Mesendoderm (in vitro differentiated cells): ENCODE results near the gene ZBTB25.

Experiments
- DNase-seq: peaks from one replicate; pipeline ENCODE4 v3.0.0; 2013
- H2AK5ac ChIP-seq: 2 replicates; pipeline ENCODE4 v1.6.1; 2013; ENCODE audit warnings: low read length, inconsistent platforms
- H2BK120ac ChIP-seq: 2 replicates; pipeline ENCODE4 v1.6.1; 2013; ENCODE audit warnings: low read depth, mild to moderate bottlenecking, low read length, moderate library complexity, mixed read lengths
- H2BK15ac ChIP-seq: replicated peaks from 2 replicates; pipeline ENCODE4 v1.6.1; 2013; ENCODE audit warnings: low read depth, mild to moderate bottlenecking, moderate library complexity
- H2BK5ac ChIP-seq: 2 replicates; pipeline ENCODE4 v1.6.1; 2013; ENCODE audit warnings: low read length, inconsistent platforms
- H3K18ac ChIP-seq: 2 replicates; pipeline ENCODE4 v1.6.1; 2013; ENCODE audit warnings: mild to moderate bottlenecking, low read length, mixed read lengths
- H3K23ac ChIP-seq: one replicate; pipeline ENCODE4 v1.6.1; 2013; ENCODE audit warnings: low read length
- H3K27ac ChIP-seq: 2 replicates; pipeline ENCODE4 v1.5.1; 2013; ENCODE audit warnings: low read depth, mild to moderate bottlenecking, inconsistent platforms, low read length, moderate library complexity
- H3K27me3 ChIP-seq: 2 replicates; pipeline ENCODE4 v1.6.1; 2013; ENCODE audit warnings: low read length, control low read depth, mild to moderate bottlenecking, inconsistent platforms; ENCODE audit not compliant: insufficient read depth, poor library complexity
- H3K36me3 ChIP-seq: 2 replicates; pipeline ENCODE4 v1.6.1; 2013; ENCODE audit warnings: low read length, inconsistent platforms; ENCODE audit not compliant: control insufficient read depth, insufficient read depth
- H3K4ac ChIP-seq: one replicate; pipeline ENCODE4 v1.6.1; 2013; ENCODE audit warnings: low read depth, mild to moderate bottlenecking, low read length, moderate library complexity
- H3K4me1 ChIP-seq: 2 replicates; pipeline ENCODE4 v1.6.1; 2013; ENCODE audit warnings: low read depth, low read length, inconsistent platforms; ENCODE audit not compliant: control insufficient read depth
- H3K4me2 ChIP-seq: 2 replicates; pipeline ENCODE4 v1.6.1; 2013; ENCODE audit warnings: low read length
- H3K4me3 ChIP-seq: 2 replicates; pipeline ENCODE4 v1.5.1; 2013; ENCODE audit warnings: mild to moderate bottlenecking, low read length
- H3K56ac ChIP-seq: one replicate; pipeline ENCODE4 v1.6.1; 2013; ENCODE audit warnings: low read length
- H3K79me1 ChIP-seq: 2 replicates; pipeline ENCODE4 v1.6.1; 2013; ENCODE audit warnings: low read length, inconsistent platforms
- H3K79me2 ChIP-seq: 2 replicates; pipeline ENCODE4 v1.6.1; 2013; ENCODE audit warnings: mild to moderate bottlenecking, low read length; ENCODE audit not compliant: control insufficient read depth, insufficient read depth
- H3K9ac ChIP-seq: 2 replicates; pipeline ENCODE4 v1.6.1; 2013; ENCODE audit warnings: low read length, inconsistent platforms
- H4K5ac ChIP-seq: one replicate; pipeline ENCODE4 v1.6.1; 2013; ENCODE audit warnings: low read length
- H4K8ac ChIP-seq: one replicate; pipeline ENCODE4 v1.6.1; 2013; ENCODE audit warnings: low read depth, mild to moderate bottlenecking, control low read depth, low read length, moderate library complexity
- WGBS: extraction: QIAGEN DNeasy Blood & Tissue Kit; methylation state at CpG from one replicate; pipeline ENCODE4 v1.1.7; 2013; ENCODE audit warnings: low lambda C conversion rate, missing lambda C conversion rate; ENCODE audit not compliant: insufficient coverage; ENCODE audit errors: extremely low coverage; 5-methylcytosine and 5-hydroxymethylcytosine counted together

Gene ZBTB25

GRCh38 chr14:64421166-64421565 is 82.5 kb downstream of the ZBTB25 start:
- no peak overlapping the region for H3K9ac ChIP-seq
- H3K56ac ChIP-seq, result no peak overlapping the region
- WGBS, result no CpG with 5 or more reads among the region's 8 CpGs
- H2BK15ac ChIP-seq, result no peak overlapping the region
- H4K8ac ChIP-seq, result no peak overlapping the region
- no peak overlapping the region for H3K27ac ChIP-seq
- no peak overlapping the region for H3K4me2 ChIP-seq
- H3K27me3 ChIP-seq, result no peaks in the 10 kb centered on the region
- no peak overlapping the region for H3K4ac ChIP-seq
- DNase-seq, result no peak
- no peak overlapping the region for H4K5ac ChIP-seq
- H2BK5ac ChIP-seq, result no peak overlapping the region
- H3K79me2 ChIP-seq, result no peaks in the 10 kb centered on the region
- H3K36me3 ChIP-seq, result peaks cover 12% of the 10 kb centered on the region
- H2AK5ac ChIP-seq, result no peak overlapping the region
- H3K18ac ChIP-seq, result no peak overlapping the region
- H2BK120ac ChIP-seq, result no peak overlapping the region
- H3K23ac ChIP-seq, result no peak overlapping the region
- no peak overlapping the region for H3K4me3 ChIP-seq
- H3K79me1 ChIP-seq, result no peaks in the 10 kb centered on the region
- no peaks in the 10 kb centered on the region for H3K4me1 ChIP-seq

GRCh38 chr14:64419003-64419402 is 84.6 kb downstream of the ZBTB25 start:
- Histone ChIP-seq H3K4me3 (no peak overlapping the region), H2BK15ac (no peak overlapping the region), H2AK5ac (no peak overlapping the region), H3K79me1 (no peaks in the 10 kb centered on the region), H3K4ac (no peak overlapping the region), H3K27me3 (no peaks in the 10 kb centered on the region), H3K4me2 (no peak overlapping the region), H2BK120ac (no peak overlapping the region), H3K9ac (no peak overlapping the region), H3K79me2 (no peaks in the 10 kb centered on the region), H4K8ac (no peak overlapping the region), H2BK5ac (no peak overlapping the region), H3K23ac (no peak overlapping the region), H3K56ac (no peak overlapping the region), H3K27ac (no peak overlapping the region), H4K5ac (no peak overlapping the region), H3K36me3 (peaks cover 11% of the 10 kb centered on the region), H3K4me1 (no peaks in the 10 kb centered on the region), H3K18ac (no peak overlapping the region)
- WGBS, result no CpG with 5 or more reads among the region's 7 CpGs
- DNase-seq, result no peak

DNA sequence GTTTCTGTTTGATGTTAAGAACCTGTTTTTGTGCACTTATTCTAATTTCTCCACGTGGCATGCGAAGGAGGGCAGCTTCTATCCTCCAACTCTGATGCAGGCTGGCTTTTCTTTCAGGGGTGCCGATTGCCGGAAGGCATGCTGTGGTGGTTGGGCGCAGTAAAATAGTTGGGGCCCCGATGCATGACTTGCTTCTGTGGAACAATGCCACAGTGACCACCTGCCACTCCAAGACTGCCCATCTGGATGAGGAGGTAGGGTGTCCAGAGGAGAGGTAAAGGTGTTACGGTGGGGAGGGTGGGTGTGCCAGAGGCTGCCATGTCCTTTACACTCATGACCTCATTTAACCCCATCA is 85.9 kb downstream of the ZBTB25 start:
- no peak overlapping the region for H2BK15ac ChIP-seq
- H3K27ac ChIP-seq, result no peak overlapping the region
- no peaks in the 10 kb centered on the region for H3K4me1 ChIP-seq
- no peak overlapping the region for H3K4me3 ChIP-seq
- no peak overlapping the region for H4K8ac ChIP-seq
- no peak overlapping the region for H3K4me2 ChIP-seq
- no peak overlapping the region for H3K23ac ChIP-seq
- whole genome bisulfite sequencing, result no CpG with 5 or more reads among the region's 7 CpGs
- H4K5ac ChIP-seq, result no peak overlapping the region
- no peaks in the 10 kb centered on the region for H3K79me1 ChIP-seq
- no peaks in the 10 kb centered on the region for H3K27me3 ChIP-seq
- no peak overlapping the region for H2BK5ac ChIP-seq
- H3K4ac ChIP-seq, result no peak overlapping the region
- DNase-seq, result no peak
- H3K18ac ChIP-seq, result no peak overlapping the region
- H3K9ac ChIP-seq, result no peak overlapping the region
- H3K36me3 ChIP-seq, result peaks cover 11% of the 10 kb centered on the region
- H2BK120ac ChIP-seq, result no peak overlapping the region
- H3K56ac ChIP-seq, result no peak overlapping the region
- H3K79me2 ChIP-seq, result no peaks in the 10 kb centered on the region
- no peak overlapping the region for H2AK5ac ChIP-seq

DNA sequence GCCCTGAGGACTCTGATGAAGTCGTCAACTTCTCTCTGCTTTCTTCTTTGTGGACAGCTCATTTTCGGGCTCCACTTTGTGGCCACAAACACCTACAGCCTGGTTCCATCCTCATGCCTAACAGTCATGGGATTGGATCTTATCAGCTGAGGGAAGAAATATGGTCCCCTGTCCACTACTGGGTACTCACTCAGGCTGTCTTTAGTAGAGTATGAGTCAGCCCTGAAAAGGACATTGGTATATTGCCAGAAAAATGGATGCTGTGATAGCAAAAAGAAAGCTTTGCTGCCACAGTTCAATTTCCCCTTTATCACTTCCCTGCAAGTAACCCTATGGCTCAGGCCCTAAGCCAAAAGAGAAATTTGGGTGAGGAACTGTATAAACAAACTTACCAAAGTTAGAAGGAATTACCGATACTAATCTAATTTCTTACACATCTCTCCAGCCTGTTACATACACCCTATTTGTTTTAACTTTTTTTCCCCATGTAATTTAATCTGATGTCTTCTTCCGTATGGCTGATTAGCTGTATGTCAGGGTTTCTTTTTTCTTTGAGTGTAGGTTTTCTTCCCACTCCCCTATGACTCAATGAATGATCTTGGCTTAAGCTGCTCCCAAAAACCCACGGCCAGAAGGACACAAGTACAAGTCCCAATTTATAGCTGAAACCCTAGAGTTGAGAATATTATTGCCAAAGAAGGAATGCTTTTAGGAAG is 86.4 kb downstream of the ZBTB25 start:
- Histone ChIP-seq H2AK5ac (no peak overlapping the region), H3K23ac (no peak overlapping the region), H3K56ac (no peak overlapping the region), H4K5ac (no peak overlapping the region), H3K18ac (no peak overlapping the region), H3K4me1 (no peaks in the 10 kb centered on the region), H3K27me3 (no peaks in the 10 kb centered on the region), H3K4me2 (no peak overlapping the region), H3K79me1 (no peaks in the 10 kb centered on the region), H3K79me2 (no peaks in the 10 kb centered on the region), H2BK15ac (no peak overlapping the region), H2BK5ac (no peak overlapping the region), H2BK120ac (no peak overlapping the region), H3K27ac (no peak overlapping the region), H3K4me3 (no peak overlapping the region), H3K4ac (no peak overlapping the region), H4K8ac (no peak overlapping the region), H3K9ac (no peak overlapping the region), H3K36me3 (peaks cover 10% of the 10 kb centered on the region)
- DNase-seq, result no peak
- no CpG with 5 or more reads among the region's 5 CpGs for WGBS

DNA sequence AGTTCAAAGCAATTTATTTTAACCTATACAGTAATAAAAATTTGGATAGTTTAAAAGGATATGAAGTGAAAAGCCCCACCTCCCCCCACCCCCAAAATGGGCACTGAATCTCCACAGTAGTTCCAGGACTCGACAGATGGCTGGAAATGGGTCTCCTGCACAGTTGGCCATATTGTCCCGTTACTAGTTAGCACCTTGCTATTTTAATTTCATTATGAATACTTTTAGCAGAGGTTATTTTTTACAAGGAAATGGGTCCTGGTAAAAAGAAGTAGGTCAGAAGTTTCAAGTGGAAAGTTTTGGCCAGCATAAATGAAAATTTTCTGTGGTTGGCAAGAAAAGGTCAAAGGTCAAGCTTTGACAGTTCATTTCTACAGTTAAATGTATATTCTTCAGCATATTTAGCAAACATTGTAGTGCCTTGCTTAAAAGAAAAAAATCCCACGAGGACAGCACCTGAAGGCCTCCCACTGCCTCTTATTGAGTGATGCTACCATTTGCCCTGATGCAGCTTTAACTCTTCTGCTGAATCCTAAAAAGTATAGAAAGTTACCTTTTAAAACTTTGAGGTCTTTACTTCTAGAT is 87.2 kb downstream of the ZBTB25 start:
- H3K4me3 ChIP-seq, result no peak overlapping the region
- no peak overlapping the region for H4K5ac ChIP-seq
- H3K27me3 ChIP-seq, result no peaks in the 10 kb centered on the region
- no peaks in the 10 kb centered on the region for H3K79me1 ChIP-seq
- H3K56ac ChIP-seq, result no peak overlapping the region
- no peak overlapping the region for H3K9ac ChIP-seq
- H2AK5ac ChIP-seq, result no peak overlapping the region
- no peaks in the 10 kb centered on the region for H3K4me1 ChIP-seq
- H4K8ac ChIP-seq, result no peak overlapping the region
- H2BK120ac ChIP-seq, result no peak overlapping the region
- H3K27ac ChIP-seq, result no peak overlapping the region
- peaks cover 10% of the 10 kb centered on the region for H3K36me3 ChIP-seq
- no peak overlapping the region for H3K4me2 ChIP-seq
- H3K4ac ChIP-seq, result no peak overlapping the region
- H2BK15ac ChIP-seq, result no peak overlapping the region
- no peak for DNase-seq
- no peaks in the 10 kb centered on the region for H3K79me2 ChIP-seq
- no peak overlapping the region for H2BK5ac ChIP-seq
- no CpG with 5 or more reads among the region's 3 CpGs for WGBS
- H3K18ac ChIP-seq, result no peak overlapping the region
- H3K23ac ChIP-seq, result no peak overlapping the region

DNA sequence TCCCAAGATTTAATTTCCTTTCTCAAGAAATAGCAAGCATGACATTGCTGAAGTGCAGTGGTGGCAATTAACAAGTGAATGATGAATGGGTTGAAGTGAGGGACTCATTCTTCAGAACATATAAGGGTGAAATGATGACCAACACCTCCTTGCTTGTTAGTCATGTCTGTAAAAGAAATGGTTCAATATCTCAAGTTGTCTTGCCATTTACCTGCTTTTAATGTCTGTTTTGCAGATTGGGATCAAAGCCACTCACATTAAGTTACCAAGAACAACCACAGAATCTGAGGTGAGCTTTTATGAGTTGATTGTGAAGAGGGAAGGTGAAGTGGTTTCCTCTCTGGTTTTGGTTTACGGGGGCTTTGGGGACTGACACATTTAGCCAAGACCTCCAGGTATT is 91.4 kb downstream of the ZBTB25 start:
- Histone ChIP-seq H3K4me3 (no peak overlapping the region), H3K4me2 (no peak overlapping the region), H2BK5ac (no peak overlapping the region), H3K79me1 (peaks cover 7% of the 10 kb centered on the region), H2BK120ac (no peak overlapping the region), H3K36me3 (peaks cover 4% of the 10 kb centered on the region), H3K27ac (no peak overlapping the region), H2BK15ac (no peak overlapping the region), H3K18ac (no peak overlapping the region), H3K56ac (no peak overlapping the region), H3K27me3 (no peaks in the 10 kb centered on the region), H3K23ac (no peak overlapping the region), H3K4me1 (no peaks in the 10 kb centered on the region), H2AK5ac (no peak overlapping the region), H3K4ac (no peak overlapping the region), H3K79me2 (peaks cover 1% of the 10 kb centered on the region), H4K8ac (no peak overlapping the region), H3K9ac (no peak overlapping the region), H4K5ac (no peak overlapping the region)
- no peak for DNase-seq
- WGBS, result no CpG with 5 or more reads among the region's 1 CpG
